ENCODE data around the gene PRRX1.
A peak's percentile ranks its signal among the peaks of the same experiment; 100 is the strongest.

Gene PRRX1

DNA sequence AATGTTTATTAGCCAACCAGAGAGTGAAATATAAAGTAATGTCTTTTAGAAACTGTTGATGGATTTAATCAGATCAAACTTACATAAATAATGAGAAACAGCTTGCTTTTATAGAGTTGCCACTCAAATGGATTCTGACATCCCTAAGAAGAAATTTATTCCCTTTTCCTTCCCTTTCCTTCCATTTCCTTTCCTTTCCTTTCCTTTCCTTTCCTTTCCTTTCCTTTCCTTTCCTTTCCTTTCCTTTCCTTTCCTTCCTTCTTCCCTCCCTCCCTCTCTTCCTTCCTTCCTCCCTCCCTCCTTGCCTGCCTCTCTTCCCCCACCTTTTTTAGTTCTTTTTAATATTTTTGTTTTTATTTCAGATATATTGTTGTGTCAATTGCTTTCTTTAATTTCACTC is 27.3 kb downstream of the PRRX1 start:
- H3K36me3 Mint-ChIP-seq (ENCODE audit: low read depth) = no peaks in the 10 kb centered on the region
- no peak overlapping the region for H3K4me3 Mint-ChIP-seq
- H3K9me3 Mint-ChIP-seq = no peaks in the 10 kb centered on the region
- no peaks in the 10 kb centered on the region for H3K27me3 Mint-ChIP-seq (ENCODE audit: low read depth)
- no peak for TF ChIP-seq CTCF (IDR thresholded peaks at IDR 0.05; ENCODE audit: unreplicated experiment in 3 of 3)
- peaks cover 75% of the 10 kb centered on the region for H3K4me1 Mint-ChIP-seq
- H3K27ac Mint-ChIP-seq = peak overlapping the region; percentile 41 to 84 (median 61)

- H3K36me3 Mint-ChIP-seq (ENCODE audit: low read depth) = no peaks in the 10 kb centered on the region
- peaks cover 76% of the 10 kb centered on the region for H3K4me1 Mint-ChIP-seq
- peak overlapping the region in 1 of 3 experiments; percentile 8 for H3K4me3 Mint-ChIP-seq
Measured at GRCh38 chr1:170692866-170693575, 29.1 kb downstream of the PRRX1 start.

GRCh38 chr1:170694172-170694926 is 30.4 kb downstream of the PRRX1 start:
- H3K27me3 Mint-ChIP-seq (ENCODE audit: low read depth) = no peaks in the 10 kb centered on the region
- peak overlapping the region; percentile 65 to 77 (median 74) for H3K27ac Mint-ChIP-seq
- H3K36me3 Mint-ChIP-seq (ENCODE audit: low read depth) = no peaks in the 10 kb centered on the region
- H3K4me3 Mint-ChIP-seq = peak overlapping the region in 1 of 3 experiments; percentile 27
- no peak for TF ChIP-seq CTCF (IDR thresholded peaks at IDR 0.05; ENCODE audit: unreplicated experiment in 3 of 3)
- H3K4me1 Mint-ChIP-seq = peaks cover 85% of the 10 kb centered on the region
- no peaks in the 10 kb centered on the region for H3K9me3 Mint-ChIP-seq

More at GRCh38 chr1:170692866-170693575, 29.1 kb downstream of the PRRX1 start:
- Mint-ChIP-seq H3K27ac (peak overlapping the region; percentile 29 to 74 (median 55)), H3K27me3 (ENCODE audit: low read depth) (no peaks in the 10 kb centered on the region), H3K9me3 (no peaks in the 10 kb centered on the region)
- TF ChIP-seq CTCF (IDR thresholded peaks at IDR 0.05; ENCODE audit: unreplicated experiment in 3 of 3) = no peak

GRCh38 chr1:170695955-170696590 is 32.1 kb downstream of the PRRX1 start:
- Mint-ChIP-seq H3K9me3 (no peaks in the 10 kb centered on the region), H3K4me3 (peak overlapping the region in 1 of 3 experiments; percentile 8), H3K27ac (peak overlapping the region; percentile 40 to 77 (median 74)), H3K27me3 (ENCODE audit: low read depth) (no peaks in the 10 kb centered on the region), H3K4me1 (peaks cover 83% of the 10 kb centered on the region), H3K36me3 (ENCODE audit: low read depth) (no peaks in the 10 kb centered on the region)
- TF ChIP-seq CTCF (IDR thresholded peaks at IDR 0.05; ENCODE audit: unreplicated experiment in 3 of 3) = no peak

GRCh38 chr1:170696591-170697290 is 32.8 kb downstream of the PRRX1 start:
- no peaks in the 10 kb centered on the region for H3K36me3 Mint-ChIP-seq (ENCODE audit: low read depth)
- H3K9me3 Mint-ChIP-seq = no peaks in the 10 kb centered on the region
- H3K27ac Mint-ChIP-seq = peak overlapping the region; percentile 36 to 77 (median 74)
- peaks cover 82% of the 10 kb centered on the region for H3K4me1 Mint-ChIP-seq
- no peaks in the 10 kb centered on the region for H3K27me3 Mint-ChIP-seq (ENCODE audit: low read depth)
- no peak for TF ChIP-seq CTCF (IDR thresholded peaks at IDR 0.05; ENCODE audit: unreplicated experiment in 3 of 3)
- peak overlapping the region in 2 of 3 experiments; percentile 14 to 44 for H3K4me3 Mint-ChIP-seq
